ENCODE measurements around the gene CD53. TPM values are rescaled to one million over a fixed set of nuclear protein-coding genes. Genes with fewer than 3 reads are reported as not detected.

The CD53 gene
- total and polyA plus RNA-seq, 2 of the 4 experiments (the other 2 are of a cell fraction): not detected

DNA sequence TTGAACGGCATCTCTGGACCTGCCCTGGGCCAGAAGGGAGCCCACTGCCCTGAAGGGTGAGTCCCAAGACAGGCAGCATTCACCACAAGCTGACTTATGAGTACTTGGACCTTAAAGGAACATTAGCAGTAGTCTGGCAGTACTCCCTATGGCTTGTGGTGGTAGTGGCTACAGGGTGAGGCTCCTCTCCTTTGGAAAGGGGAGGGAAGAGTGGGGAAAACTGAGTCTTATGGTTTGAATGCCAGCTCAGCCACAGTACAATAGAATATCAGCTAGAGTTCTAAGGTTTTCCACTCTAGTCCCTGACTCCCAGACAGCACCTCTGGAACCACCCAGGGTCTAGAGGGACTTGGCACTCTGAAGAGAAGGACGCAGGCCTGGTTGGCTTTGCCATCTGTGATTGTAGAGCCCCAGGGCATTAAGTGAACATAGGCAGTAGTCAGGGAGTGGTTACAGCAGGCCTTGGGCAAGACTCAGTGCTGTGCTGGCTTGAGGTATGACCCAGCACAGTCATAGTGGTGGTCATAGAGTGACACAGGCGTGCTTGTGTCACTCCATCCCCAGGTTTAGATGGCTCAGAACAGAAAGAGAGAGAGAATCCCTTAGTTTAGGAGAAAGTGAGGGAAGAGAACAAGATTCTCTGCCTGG lies 31.0 kb downstream of the CD53 start:
- in situ Hi-C loops (cut with MboI; ENCODE audit: low sequenced_read_pairs) (no loop called here), intact Hi-C loops (cut with micrococcal nuclease) (no loop called here), dilution Hi-C loops (cut with HindIII; ENCODE audit: low sequenced_read_pairs, unreplicated experiment) (no loop called here)
- H3K27me3 ChIP-seq (ENCODE audit: control insufficient read depth, insufficient read depth, low read length): no peaks in the 10 kb centered on the region
- no peaks in the 10 kb centered on the region for H3K4me1 ChIP-seq (ENCODE audit: control insufficient read depth, insufficient read depth, low read length)
- no peak overlapping the region for H4K8ac ChIP-seq (ENCODE audit: low read depth in 2 of 2, low read length in 2 of 2)
- no peak overlapping the region for H2BK20ac ChIP-seq (ENCODE audit: low read depth, low read length)
- H2AK5ac ChIP-seq (ENCODE audit: low read depth, low read length): no peak overlapping the region
- H3K36me3 ChIP-seq (ENCODE audit: control insufficient read depth, insufficient read depth, low read length): no peaks in the 10 kb centered on the region
- H2BK120ac ChIP-seq (ENCODE audit: low read depth, low read length): no peak overlapping the region
- no peaks in the 10 kb centered on the region for H3K79me1 ChIP-seq (ENCODE audit: low read depth in 1 of 2, low read length in 2 of 2)
- H3K9me3 ChIP-seq (ENCODE audit: control insufficient read depth, insufficient read depth, low read length): no peaks in the 10 kb centered on the region
- no peak overlapping the region for H3K18ac ChIP-seq (ENCODE audit: low read depth, low read length)
- no peaks in the 10 kb centered on the region for H4K20me1 ChIP-seq (ENCODE audit: insufficient read depth, low read length)
- H2AK9ac ChIP-seq (replicated peaks; ENCODE audit: low read depth, low read length, poor library complexity): no peak overlapping the region
- BruUV-seq (replicated peaks): no TSS peak
- H3K9ac ChIP-seq (ENCODE audit: low read depth, low read length): no peak overlapping the region
- H3K14ac ChIP-seq (replicated peaks; ENCODE audit: low read depth, low read length): no peak overlapping the region
- H4K5ac ChIP-seq (ENCODE audit: low read depth, low read length): no peak overlapping the region
- H2BK5ac ChIP-seq (ENCODE audit: low read depth, low read length, poor library complexity, severe bottlenecking): no peak overlapping the region
- no CpG with 5 or more reads among the region's 3 CpGs for WGBS, 2 experiments (ENCODE audit: extremely low coverage in 2 of 2, insufficient read length in 1 of 2)
- DNase-seq: no peak
- H3K4me3 ChIP-seq (ENCODE audit: insufficient read depth, low read depth, low read length): no peak overlapping the region
- no peak overlapping the region for H3K4me2 ChIP-seq (ENCODE audit: low read depth, low read length)
- no peak for ATAC-seq (ENCODE audit: low read depth)
- H3K4ac ChIP-seq (ENCODE audit: low read depth, low read length): no peak overlapping the region
- no peak overlapping the region for H3K56ac ChIP-seq (ENCODE audit: extremely low read depth, insufficient read depth, low read length)
- TF ChIP-seq RAD21 (IDR thresholded peaks at IDR 0.05; ENCODE audit: low read length) (no peak), SMC3 (IDR thresholded peaks at IDR 0.05; ENCODE audit: low read depth, low read length) (no peak), NFE2L2 (IDR thresholded peaks at IDR 0.05; ENCODE audit: low read depth, low read length) (no peak), MXI1 (IDR thresholded peaks at IDR 0.05; ENCODE audit: borderline replicate concordance, low read depth, low read length) (no peak), MAZ (IDR thresholded peaks at IDR 0.05; ENCODE audit: borderline replicate concordance, low read depth, low read length) (no peak), POLR2A (IDR thresholded peaks at IDR 0.05; ENCODE audit: low read depth, low read length) (no peak), BHLHE40 (IDR thresholded peaks at IDR 0.05; ENCODE audit: low read depth, low read length) (no peak), FOS (IDR thresholded peaks at IDR 0.05; ENCODE audit: low read depth, low read length) (no peak)
- TF ChIP-seq, protein P1, sequence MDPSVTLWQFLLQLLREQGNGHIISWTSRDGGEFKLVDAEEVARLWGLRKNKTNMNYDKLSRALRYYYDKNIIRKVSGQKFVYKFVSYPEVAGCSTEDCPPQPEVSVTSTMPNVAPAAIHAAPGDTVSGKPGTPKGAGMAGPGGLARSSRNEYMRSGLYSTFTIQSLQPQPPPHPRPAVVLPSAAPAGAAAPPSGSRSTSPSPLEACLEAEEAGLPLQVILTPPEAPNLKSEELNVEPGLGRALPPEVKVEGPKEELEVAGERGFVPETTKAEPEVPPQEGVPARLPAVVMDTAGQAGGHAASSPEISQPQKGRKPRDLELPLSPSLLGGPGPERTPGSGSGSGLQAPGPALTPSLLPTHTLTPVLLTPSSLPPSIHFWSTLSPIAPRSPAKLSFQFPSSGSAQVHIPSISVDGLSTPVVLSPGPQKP (IDR thresholded peaks at IDR 0.05; ENCODE audit: borderline replicate concordance, low read depth, low read length): no peak
- TF ChIP-seq, protein P2, sequence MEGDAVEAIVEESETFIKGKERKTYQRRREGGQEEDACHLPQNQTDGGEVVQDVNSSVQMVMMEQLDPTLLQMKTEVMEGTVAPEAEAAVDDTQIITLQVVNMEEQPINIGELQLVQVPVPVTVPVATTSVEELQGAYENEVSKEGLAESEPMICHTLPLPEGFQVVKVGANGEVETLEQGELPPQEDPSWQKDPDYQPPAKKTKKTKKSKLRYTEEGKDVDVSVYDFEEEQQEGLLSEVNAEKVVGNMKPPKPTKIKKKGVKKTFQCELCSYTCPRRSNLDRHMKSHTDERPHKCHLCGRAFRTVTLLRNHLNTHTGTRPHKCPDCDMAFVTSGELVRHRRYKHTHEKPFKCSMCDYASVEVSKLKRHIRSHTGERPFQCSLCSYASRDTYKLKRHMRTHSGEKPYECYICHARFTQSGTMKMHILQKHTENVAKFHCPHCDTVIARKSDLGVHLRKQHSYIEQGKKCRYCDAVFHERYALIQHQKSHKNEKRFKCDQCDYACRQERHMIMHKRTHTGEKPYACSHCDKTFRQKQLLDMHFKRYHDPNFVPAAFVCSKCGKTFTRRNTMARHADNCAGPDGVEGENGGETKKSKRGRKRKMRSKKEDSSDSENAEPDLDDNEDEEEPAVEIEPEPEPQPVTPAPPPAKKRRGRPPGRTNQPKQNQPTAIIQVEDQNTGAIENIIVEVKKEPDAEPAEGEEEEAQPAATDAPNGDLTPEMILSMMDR (conservative IDR thresholded peaks at IDR 0.05; ENCODE audit: low read depth, low read length): no peak
- H2BK15ac ChIP-seq (ENCODE audit: low read depth, low read length): no peak overlapping the region
- H3K27ac ChIP-seq (ENCODE audit: insufficient read depth, low read length): no peak overlapping the region
- H3K9me1 ChIP-seq (ENCODE audit: insufficient read depth, low read length): no peaks in the 10 kb centered on the region
- ChIA-PET POLR2A (ENCODE audit: unreplicated experiment) (no interaction called here), CTCF (no interaction called here)
- no peak overlapping the region for H4K91ac ChIP-seq (ENCODE audit: insufficient read depth, low read depth, low read length)
- no peak overlapping the region for H2AFZ ChIP-seq (replicated peaks; ENCODE audit: low read length, poor library complexity)
- no peak overlapping the region for H3K23ac ChIP-seq (ENCODE audit: low read depth, low read length)

All from IMR-90 (cell line).